OCI-LY1 (cell line): Measurements from ENCODE around the gene CHPF.

Source experiments
- EZH2 ChIP-seq: fragments of 200-600 bp; sonication (generic), shearing (Covaris generic); IDR thresholded peaks from 2 replicates; pipeline ENCODE4 v1.8.0; 2017; ENCODE audit warnings: borderline replicate concordance, mixed run types, mild to moderate bottlenecking, antibody characterized with exemption, low read length, moderate library complexity, mixed read lengths
- TF ChIP-seq, protein P1 (sequence below): fragments of 200-600 bp; sonication (generic), shearing (Covaris generic); IDR thresholded peaks from 2 replicates; pipeline ENCODE4 v1.5.1; 2017; ENCODE audit warnings: mild to moderate bottlenecking, antibody characterized with exemption, low read length, moderate library complexity, mixed read lengths

DNA sequence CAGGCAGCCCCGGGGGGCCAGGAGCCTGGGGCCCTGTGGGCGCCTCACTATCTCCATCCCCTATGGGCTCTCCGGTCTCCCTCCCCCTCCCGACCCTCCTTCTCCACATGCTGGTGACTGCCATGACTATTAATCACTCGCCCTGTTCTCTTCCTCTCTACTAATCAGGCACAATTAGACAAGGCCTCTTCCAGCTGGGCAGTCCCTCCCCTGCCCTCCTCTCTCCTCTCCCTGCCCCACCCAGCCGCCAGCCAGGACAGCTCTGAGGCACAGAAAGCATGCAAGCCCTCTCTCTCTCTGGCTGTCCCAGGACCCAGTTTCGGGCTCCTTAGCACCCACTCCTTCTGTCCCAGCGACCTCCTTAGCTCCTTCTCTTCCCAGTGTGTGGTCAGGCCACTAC lies 23.5 kb downstream of the CHPF start:
- TF ChIP-seq, protein P1, sequence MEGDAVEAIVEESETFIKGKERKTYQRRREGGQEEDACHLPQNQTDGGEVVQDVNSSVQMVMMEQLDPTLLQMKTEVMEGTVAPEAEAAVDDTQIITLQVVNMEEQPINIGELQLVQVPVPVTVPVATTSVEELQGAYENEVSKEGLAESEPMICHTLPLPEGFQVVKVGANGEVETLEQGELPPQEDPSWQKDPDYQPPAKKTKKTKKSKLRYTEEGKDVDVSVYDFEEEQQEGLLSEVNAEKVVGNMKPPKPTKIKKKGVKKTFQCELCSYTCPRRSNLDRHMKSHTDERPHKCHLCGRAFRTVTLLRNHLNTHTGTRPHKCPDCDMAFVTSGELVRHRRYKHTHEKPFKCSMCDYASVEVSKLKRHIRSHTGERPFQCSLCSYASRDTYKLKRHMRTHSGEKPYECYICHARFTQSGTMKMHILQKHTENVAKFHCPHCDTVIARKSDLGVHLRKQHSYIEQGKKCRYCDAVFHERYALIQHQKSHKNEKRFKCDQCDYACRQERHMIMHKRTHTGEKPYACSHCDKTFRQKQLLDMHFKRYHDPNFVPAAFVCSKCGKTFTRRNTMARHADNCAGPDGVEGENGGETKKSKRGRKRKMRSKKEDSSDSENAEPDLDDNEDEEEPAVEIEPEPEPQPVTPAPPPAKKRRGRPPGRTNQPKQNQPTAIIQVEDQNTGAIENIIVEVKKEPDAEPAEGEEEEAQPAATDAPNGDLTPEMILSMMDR = no peak
- no peak for TF ChIP-seq EZH2
